CD4-positive, alpha-beta T cell treated with Interleukin-6 at 100 ng/mL for 8 hours (primary cell): ENCODE measurements around the gene KRTAP10-1.

Experiments used
- DNase-seq: peaks from one replicate; pipeline ENCODE4 v3.0.0-alpha.2; 2020; ENCODE audit warnings: mixed read lengths, low spot score

The KRTAP10-1 gene

DNA sequence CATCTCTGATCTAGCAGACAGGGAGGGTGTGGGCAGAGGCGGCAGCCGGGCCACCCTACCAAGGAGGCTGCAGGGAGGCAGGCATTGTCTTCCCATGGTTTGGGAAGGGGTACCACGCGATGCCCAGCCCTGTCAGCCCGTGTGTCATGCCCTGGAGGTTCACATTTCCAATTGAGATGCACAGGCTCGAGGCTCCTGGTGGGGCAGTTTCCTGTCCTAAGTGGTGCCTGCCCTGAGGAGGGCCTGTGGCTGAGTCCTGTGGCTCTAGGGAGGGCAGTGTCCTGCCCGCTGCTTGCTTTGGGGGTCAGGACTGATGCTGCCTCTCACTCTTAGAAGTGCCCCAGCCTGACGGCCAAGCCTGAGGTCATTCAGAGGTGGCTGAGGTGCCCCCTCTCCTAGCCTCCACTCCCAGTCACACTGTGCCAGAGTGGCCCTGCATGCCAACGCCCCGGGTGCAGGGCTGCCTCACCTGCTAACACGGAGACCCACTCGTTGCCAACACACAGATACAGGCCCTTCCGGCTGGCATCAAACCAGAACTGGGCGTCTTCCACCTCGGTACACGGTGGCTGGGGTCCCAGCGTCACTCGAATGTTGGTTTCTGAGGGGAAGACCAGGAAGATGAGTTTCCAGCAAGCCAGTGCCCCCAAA lies 11.9 kb downstream of the KRTAP10-1 start:
- DNase-seq = no peak

DNA sequence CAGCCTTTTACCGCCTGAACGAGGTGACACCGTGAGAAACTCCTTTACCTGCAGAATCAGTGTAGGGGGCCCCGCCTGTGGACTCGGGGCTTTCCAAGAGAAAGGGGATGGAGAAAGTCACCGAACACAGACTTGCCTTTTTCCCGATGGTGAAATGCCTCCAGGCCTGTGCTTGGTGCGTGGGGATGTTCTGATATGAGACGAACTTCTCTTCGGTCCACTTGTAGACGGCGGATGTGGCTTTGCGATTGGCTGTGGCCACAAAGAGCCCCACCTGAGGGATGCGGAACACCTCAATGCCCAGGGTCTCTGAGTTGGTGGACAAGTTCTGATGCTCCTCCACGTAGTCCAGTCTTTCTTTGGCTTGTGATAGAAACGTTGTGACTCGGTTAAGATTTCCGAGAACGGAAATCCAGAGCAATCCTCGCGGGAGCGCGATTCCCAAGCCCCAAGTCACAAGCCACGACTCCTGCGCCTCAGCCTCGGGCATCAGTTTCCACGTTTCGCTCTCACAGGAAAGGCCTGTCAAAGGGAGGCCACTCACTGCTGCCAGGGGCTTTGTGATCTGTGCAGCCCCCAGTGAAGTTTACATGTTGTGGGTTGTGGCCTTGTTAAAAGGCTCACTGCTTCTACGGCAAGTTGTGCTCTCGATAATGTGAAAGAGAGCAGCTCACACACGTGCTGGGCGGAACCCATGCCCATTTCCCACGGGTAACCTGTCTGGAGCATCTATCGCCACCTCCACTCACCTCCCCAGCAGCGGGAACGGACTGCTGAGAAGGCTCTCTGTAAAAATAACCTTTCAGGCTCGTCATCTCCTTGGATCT lies 12.6 kb downstream of the KRTAP10-1 start:
- DNase-seq = no peak

DNA sequence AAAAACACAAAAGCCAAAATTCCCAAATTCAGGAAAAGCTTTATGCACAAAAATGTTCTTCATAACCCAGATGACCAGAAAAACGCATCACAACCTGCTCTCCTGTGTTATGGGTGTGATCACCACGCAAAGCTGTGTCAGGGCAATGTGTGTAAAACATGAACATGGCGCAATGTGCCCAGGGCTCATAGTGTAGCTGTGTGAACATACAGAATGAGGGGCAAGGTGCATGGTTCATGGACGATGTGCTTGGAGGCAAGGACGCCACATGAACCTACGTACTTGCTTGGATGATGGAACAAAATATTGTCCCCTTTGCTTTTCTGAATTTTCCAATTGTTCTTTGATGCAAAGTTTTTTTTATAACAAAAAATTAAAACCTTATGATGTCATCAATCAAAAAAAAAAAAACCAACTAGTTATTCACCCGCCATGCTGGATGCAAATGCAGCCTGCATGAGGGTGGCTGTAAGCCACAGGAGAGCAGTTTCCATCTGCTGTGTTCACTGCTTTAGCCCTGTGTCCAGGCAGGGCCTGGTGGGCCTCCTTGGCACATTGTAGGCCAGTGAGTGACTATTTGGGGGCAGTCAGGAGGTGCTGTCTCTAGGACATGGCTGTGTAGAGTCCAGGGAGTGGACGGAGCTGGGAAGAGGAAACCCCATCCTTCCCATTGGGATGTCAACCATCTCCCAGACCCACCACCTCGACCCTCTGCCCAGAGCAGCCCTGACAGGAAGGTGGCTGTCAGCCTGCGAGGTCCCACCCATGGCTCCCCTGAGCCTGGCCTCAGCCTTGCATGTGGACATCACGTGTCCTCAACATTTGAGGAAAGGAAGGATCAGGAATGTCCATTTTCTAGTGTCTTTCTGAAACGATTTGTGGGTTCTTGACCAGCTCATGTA lies 13.6 kb downstream of the KRTAP10-1 start:
- no peak for DNase-seq

DNA sequence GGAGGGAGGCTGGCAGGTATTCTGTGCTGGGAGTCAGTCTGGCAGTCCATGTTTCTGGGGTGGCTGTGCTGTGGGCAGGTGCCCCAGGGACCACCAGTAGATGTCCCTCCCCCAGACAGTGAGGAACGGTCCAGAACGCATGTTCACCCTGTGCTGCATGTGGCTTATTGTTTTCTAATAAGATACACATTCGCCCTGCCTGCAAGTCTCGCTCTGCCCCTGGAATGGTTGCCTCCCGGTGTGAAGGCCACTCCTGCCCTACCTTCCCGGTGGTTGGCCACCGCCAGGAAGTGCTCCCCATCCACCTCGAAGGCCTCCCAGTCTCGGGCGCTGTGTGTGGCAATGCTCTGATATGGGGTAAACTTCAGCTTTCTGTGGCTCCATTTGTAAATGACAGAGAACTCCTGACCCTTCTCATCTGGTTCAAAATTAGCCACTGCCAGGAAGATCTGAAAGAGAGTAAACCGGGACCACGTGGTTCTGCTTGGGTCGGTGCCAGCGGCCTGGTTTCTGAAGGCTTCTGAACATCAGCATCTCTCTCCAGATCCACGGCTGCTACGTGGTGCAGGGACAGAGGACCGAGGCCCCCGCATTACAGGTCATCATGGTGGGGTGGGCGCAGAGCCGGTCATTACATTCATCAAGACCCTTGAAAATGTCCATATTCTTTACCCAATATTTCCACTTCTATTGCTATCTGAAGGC lies 14.5 kb downstream of the KRTAP10-1 start:
- no peak for DNase-seq

GRCh38 chr21:44524414-44525371 lies 15.3 kb downstream of the KRTAP10-1 start:
- no peak for DNase-seq

- DNase-seq = no peak
Observed at GRCh38 chr21:44523567-44524413, 16.2 kb downstream of the KRTAP10-1 start.

GRCh38 chr21:44522753-44523204 lies 17.2 kb downstream of the KRTAP10-1 start:
- DNase-seq = no peak

DNA sequence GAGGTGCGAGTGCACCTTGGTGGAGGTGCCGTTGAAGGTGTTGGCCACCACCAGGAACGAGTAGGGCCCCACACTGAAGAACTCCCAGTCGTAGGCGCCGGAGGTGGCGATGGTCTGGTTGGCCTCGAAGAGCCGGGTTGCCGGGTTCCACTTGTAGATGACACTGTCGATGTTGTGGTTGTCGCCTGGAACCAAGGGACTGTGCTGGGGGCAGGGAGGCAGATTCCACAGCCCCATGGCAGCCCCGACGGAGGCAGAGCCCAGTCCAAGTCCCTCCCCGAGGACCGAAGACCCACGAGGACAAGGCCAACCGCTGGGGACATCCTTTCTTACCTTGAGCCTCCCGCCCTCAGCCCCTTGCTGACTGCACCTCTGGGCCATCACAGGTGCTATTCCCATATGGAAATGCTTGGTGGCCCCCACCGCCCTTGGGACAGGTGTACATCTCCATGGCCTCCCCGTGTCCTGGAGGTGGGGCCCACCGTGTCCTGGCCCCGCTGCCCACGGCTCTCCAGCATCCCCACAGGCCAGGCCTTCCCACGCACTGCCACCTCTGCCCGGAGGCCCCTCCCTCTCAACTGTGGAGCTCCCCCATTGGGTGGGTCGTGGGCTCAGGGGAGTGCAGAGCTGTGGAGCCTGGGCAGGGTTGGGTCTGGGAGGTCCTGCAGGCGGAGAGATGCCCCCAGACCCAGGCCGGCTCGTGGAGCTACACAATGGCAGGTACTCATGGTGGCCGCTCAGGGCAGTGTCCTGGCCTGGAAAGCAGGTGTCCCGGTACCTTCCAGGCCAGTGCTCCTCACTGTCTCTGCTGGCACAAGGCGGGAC lies 17.9 kb downstream of the KRTAP10-1 start:
- DNase-seq = no peak

- DNase-seq = no peak
Observed at GRCh38 chr21:44521301-44521927, 18.6 kb downstream of the KRTAP10-1 start.

DNA sequence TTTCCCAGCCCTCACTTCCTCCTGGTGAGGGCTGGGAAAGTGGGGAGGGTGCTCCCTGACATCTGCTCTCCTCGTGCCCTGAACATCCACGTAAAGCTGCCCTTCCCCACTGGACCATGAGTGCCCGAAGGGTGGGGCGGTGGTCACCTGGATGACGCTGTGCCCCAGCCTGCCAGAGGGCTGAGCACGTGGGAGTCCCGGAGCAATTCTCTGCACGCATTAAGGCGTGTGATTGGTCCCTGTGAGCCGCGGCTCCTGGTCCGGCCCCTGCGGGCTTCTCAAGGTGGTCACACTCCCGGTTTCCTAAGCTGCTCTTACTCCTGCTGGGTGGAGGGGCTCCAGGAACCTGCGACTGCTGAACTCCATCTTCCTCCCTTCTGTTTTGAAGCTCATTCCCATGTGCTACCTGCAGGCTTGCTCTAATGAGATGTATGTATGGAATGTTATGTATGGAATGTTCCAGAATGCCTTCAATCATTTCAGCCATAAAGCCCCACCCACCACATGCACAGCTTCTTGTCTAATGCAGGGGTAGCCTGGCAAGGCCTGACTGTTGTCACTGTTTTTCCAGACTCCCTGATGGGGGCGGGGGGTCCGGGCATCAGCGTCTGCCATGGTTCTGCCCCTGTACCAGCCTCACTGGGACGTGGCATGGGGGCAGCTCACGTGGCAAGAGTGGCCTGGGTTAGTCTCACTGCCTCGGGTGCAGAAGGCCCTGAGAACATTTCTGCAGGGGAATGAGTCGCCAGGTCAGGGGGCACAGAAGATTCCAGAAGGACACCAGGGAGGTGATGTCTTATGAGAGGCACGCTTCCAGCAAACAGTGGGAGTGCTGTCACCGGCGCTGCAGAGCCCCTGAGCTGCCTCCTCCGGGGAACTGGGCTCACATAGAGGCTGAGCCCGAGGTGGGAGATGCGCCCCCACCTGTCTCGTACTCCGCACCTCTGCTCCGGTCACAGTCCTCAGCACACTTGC lies 19.4 kb downstream of the KRTAP10-1 start:
- DNase-seq = no peak

DNA sequence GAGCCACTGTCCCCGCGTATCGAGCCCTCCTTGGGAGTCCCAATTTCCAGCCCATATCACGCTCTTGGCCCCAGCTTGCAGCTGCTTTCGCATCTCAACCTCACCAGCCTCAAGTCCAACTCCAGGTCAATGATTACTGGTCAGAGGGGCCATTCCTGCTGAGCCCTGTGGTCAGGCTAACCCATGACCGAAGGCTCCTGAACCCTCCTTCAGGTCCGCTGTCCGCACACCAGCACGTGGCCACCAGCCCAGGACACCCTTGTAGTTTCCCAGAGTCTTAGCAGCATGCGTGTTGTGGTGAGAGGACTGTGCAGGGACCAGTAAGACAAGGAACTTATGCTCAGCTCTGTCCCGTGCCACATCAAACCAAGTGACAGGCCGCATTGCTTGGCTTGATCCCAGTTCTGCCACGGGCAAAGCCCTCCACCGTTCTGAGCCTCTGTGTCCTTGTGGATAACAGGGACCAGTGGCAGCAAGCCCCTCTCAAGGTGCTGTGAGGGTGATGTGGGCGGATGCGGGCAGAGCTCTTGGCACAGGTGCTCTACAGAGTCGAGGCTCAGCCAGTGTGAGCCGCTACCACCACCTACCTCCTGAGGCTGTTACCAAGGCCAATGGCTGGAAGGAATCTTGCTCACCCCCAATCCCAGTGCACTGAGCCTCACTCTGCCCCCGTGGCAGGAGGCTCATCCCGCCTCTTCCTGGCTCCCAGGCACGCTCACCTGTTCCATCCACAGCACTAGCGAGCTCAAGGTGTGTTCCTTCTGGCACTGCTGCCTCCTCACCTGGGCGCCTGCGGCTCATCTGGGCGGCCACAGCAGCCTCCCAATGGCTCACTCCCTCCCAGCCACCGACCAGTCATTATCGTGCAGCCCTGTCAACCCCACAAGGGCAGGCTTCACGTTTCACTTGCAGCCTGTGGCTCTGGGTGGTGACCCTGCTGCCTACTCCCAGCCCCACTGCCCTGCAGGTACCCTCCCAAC lies 20.4 kb downstream of the KRTAP10-1 start:
- DNase-seq = no peak

DNA sequence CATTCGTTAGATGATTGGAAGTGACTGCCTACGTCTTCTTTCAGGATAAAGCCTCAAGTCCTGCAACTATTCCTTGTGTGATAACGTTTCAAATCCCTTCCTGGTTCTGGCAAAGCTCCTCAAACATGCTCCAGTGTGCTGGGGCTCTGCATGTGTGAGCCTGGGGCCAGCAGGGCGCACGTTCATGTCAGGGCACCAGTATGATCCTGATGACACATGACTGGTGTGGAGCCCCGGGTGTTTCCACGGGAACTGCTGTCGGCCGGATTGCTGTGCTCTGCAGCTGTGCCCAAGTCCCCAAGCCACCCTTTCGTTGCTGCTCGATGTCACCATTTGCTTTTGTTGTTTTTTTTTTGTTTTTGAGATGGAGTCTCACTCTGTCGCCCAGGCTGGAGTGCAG lies 21.3 kb downstream of the KRTAP10-1 start:
- no peak for DNase-seq

- no peak for DNase-seq
Observed at GRCh38 chr21:44517175-44517899, 22.7 kb downstream of the KRTAP10-1 start.

GRCh38 chr21:44516828-44517174 lies 23.2 kb downstream of the KRTAP10-1 start:
- no peak for DNase-seq

DNA sequence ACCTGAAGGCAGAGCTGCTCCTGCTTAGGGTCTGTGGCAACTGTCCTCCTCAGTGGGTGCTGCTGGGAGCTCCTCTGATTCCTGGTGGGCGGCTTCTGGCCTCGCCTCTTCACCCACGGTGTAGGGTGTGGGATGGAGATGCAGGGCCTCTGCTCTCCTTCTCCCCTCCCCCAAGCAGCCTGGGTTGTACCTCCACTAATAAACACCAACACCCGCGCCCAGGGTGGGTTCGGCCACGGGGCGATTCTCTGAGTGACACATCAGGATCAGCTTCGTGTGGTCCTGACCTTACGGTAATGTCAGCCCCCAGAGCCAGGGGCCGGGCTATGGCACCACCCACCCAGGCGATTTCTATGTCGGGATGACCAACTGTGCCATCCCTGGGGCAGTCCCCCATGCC lies 23.7 kb downstream of the KRTAP10-1 start:
- DNase-seq = no peak
